Measurements from ENCODE around the gene SORCS3. TPM values are rescaled to one million over a fixed set of nuclear protein-coding genes. Genes with fewer than 3 reads are reported as not detected.

Gene SORCS3
- total RNA-seq, 1 experiment from 2014 or later: 0.18 TPM

DNA sequence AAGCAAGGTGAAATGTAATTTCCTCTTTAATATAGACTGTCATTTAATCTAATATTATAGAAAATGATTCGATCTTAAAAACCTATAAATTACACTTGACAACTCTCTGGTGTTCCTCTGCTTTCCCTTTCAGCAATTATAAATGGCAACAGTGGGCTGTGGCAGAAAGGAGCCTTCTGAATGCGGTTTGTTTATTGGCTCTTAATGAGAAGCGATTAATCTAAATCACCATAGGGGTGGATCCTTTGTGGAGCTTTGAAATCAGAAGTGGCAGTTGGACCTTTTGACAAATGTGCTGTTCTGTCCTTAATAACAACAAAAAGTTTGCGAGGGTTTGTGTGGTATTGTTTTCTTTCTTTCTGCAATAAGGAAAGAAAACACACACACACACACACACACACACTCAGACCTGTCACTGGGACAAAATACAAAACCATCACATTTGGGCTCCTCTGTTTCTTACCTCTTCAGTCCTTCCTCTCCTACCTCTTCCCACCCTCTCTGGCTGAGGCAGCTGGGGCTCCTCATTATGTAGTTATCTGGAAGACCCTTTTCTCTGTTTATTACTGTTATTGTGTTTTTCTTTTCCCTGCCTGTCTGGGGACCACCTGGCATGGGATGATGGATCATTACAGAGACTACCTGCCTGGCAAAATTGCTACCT, 316.2 kb downstream of the SORCS3 start:
- no peak for DNase-seq
- Histone ChIP-seq H3K36me3 (ENCODE audit: control insufficient read depth, insufficient read depth, low read length) (no peaks in the 10 kb centered on the region), H3K4me3 (ENCODE audit: low read depth, low read length) (no peak overlapping the region), H3K4me1 (no peaks in the 10 kb centered on the region), H3K27me3 (replicated peaks; ENCODE audit: control insufficient read depth, insufficient read depth, low read length) (no peaks in the 10 kb centered on the region; the same call in 1 of the 2 replicates), H3K9me3 (no peaks in the 10 kb centered on the region)
- Mint-ChIP-seq H3K9me3 (ENCODE audit: unreplicated experiment) (no peaks in the 10 kb centered on the region), H3K4me3 (ENCODE audit: unreplicated experiment) (no peak overlapping the region), H3K27ac (ENCODE audit: unreplicated experiment) (no peak overlapping the region), H3K36me3 (ENCODE audit: insufficient read depth, unreplicated experiment) (no peaks in the 10 kb centered on the region), H3K4me1 (ENCODE audit: low read depth, unreplicated experiment) (no peaks in the 10 kb centered on the region), H3K27me3 (ENCODE audit: insufficient read depth, unreplicated experiment) (peaks cover 3% of the 10 kb centered on the region)
- TF ChIP-seq, protein P1, sequence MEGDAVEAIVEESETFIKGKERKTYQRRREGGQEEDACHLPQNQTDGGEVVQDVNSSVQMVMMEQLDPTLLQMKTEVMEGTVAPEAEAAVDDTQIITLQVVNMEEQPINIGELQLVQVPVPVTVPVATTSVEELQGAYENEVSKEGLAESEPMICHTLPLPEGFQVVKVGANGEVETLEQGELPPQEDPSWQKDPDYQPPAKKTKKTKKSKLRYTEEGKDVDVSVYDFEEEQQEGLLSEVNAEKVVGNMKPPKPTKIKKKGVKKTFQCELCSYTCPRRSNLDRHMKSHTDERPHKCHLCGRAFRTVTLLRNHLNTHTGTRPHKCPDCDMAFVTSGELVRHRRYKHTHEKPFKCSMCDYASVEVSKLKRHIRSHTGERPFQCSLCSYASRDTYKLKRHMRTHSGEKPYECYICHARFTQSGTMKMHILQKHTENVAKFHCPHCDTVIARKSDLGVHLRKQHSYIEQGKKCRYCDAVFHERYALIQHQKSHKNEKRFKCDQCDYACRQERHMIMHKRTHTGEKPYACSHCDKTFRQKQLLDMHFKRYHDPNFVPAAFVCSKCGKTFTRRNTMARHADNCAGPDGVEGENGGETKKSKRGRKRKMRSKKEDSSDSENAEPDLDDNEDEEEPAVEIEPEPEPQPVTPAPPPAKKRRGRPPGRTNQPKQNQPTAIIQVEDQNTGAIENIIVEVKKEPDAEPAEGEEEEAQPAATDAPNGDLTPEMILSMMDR (IDR thresholded peaks at IDR 0.05; ENCODE audit: insufficient read depth in 1 of 2, low read depth in 1 of 2, low read length in 1 of 2, severe bottlenecking in 1 of 2, unreplicated experiment in 1 of 2): no peak
- CTCF ChIA-PET: no interaction called here
- no TSS peak for BruUV-seq (replicated peaks)
- POLR2A ChIA-PET: no interaction called here
- intact Hi-C loops (cut with micrococcal nuclease; ENCODE audit: unreplicated experiment): no loop called here

DNA sequence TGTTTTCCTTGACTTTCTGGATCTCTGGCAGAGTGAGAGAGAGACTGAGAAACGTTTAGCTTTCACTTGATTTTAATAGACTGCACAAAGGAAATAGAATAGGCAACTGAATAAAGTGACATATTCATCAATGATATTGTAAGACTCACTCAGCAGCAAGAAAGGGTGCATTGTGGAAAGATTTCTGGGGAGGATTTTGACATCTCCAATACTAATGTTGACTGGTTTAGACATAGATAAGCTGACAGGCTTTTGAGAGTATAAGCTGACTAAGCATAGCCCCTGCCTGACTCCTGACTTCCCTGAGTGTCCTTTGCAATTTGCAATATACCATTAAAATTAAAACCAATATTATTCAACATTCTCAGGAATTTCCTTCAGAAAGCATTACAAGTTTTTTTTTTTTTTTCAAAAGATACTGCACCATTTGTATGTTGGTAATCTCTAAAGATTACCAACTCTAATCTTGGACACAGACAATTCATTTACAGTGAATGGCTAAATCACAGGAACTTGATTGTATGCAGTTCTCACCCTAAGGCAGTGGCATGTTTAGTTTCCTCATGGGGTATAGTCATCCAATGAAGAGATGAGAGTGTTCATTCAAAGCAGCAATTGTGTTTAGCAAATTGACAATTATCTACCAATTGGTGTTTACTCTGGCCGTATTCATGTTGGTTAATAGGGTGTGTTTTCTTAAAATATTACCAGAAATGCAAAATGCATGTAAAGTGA, 325.6 kb downstream of the SORCS3 start:
- H3K36me3 ChIP-seq (ENCODE audit: control insufficient read depth, insufficient read depth, low read length): no peaks in the 10 kb centered on the region
- Mint-ChIP-seq H3K9me3 (ENCODE audit: unreplicated experiment) (peaks cover 38% of the 10 kb centered on the region), H3K27me3 (ENCODE audit: insufficient read depth, unreplicated experiment) (peaks cover 3% of the 10 kb centered on the region), H3K27ac (ENCODE audit: unreplicated experiment) (no peak overlapping the region), H3K4me3 (ENCODE audit: unreplicated experiment) (no peak overlapping the region), H3K4me1 (ENCODE audit: low read depth, unreplicated experiment) (no peaks in the 10 kb centered on the region), H3K36me3 (ENCODE audit: insufficient read depth, unreplicated experiment) (no peaks in the 10 kb centered on the region)
- CTCF ChIA-PET: no interaction called here
- no peaks in the 10 kb centered on the region for H3K9me3 ChIP-seq
- no peak for DNase-seq
- H3K4me3 ChIP-seq (ENCODE audit: low read depth, low read length): no peak overlapping the region
- intact Hi-C loops (cut with micrococcal nuclease; ENCODE audit: unreplicated experiment): no loop called here
- TF ChIP-seq, protein P1 (IDR thresholded peaks at IDR 0.05; ENCODE audit: insufficient read depth in 1 of 2, low read depth in 1 of 2, low read length in 1 of 2, severe bottlenecking in 1 of 2, unreplicated experiment in 1 of 2): no peak
- H3K4me1 ChIP-seq: no peaks in the 10 kb centered on the region
- H3K27me3 ChIP-seq (replicated peaks; ENCODE audit: control insufficient read depth, insufficient read depth, low read length): no peaks in the 10 kb centered on the region
- no TSS peak for BruUV-seq (replicated peaks)
- POLR2A ChIA-PET: no interaction called here

DNA sequence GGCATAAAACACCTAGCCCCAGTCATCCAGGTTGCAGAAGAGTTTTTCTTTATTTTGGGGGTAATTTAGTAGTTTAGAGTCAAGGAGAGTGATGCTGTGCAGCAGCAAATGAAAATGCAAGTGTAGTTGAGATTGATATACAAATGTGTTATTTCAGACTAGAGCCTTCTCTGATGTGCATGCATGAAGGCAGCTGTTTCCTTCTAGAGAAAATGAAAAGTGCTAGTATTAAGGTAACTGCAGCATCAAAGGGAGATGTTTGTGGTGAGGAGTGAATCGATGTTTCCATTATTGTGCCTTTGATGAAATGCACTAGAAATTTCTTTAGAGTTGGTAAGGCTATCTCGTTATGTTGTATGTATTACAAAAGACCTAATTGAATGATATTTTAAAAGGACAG, 339.3 kb downstream of the SORCS3 start:
- Mint-ChIP-seq H3K4me3 (ENCODE audit: unreplicated experiment) (no peak overlapping the region), H3K27ac (ENCODE audit: unreplicated experiment) (no peak overlapping the region), H3K9me3 (ENCODE audit: unreplicated experiment) (no peaks in the 10 kb centered on the region), H3K36me3 (ENCODE audit: insufficient read depth, unreplicated experiment) (no peaks in the 10 kb centered on the region), H3K27me3 (ENCODE audit: insufficient read depth, unreplicated experiment) (peaks cover 8% of the 10 kb centered on the region), H3K4me1 (ENCODE audit: low read depth, unreplicated experiment) (no peaks in the 10 kb centered on the region)
- POLR2A ChIA-PET: no interaction called here
- CTCF ChIA-PET: no interaction called here
- Histone ChIP-seq H3K4me3 (ENCODE audit: low read depth, low read length) (no peak overlapping the region), H3K27me3 (replicated peaks; ENCODE audit: control insufficient read depth, insufficient read depth, low read length) (no peaks in the 10 kb centered on the region), H3K4me1 (no peaks in the 10 kb centered on the region), H3K36me3 (ENCODE audit: control insufficient read depth, insufficient read depth, low read length) (no peaks in the 10 kb centered on the region), H3K9me3 (no peaks in the 10 kb centered on the region)
- TF ChIP-seq, protein P1 (IDR thresholded peaks at IDR 0.05; ENCODE audit: insufficient read depth in 1 of 2, low read depth in 1 of 2, low read length in 1 of 2, severe bottlenecking in 1 of 2, unreplicated experiment in 1 of 2): no peak
- no peak for DNase-seq
- BruUV-seq (replicated peaks): no TSS peak
- intact Hi-C loops (cut with micrococcal nuclease; ENCODE audit: unreplicated experiment): no loop called here

Data from Caco-2 (cell line).